ENCODE measurements around the gene WDR74. TPM values are rescaled to one million over a fixed set of nuclear protein-coding genes. Genes with fewer than 3 reads are reported as not detected.
A peak's percentile ranks its signal among the peaks of the same experiment; 100 is the strongest.

WDR74 gene
- total and polyA plus RNA-seq, 2 of the 13 experiments (the other 11 are each of a cell fraction or from before 2014, with no cell fraction given), result 77.0 to 83.3 TPM

DNA sequence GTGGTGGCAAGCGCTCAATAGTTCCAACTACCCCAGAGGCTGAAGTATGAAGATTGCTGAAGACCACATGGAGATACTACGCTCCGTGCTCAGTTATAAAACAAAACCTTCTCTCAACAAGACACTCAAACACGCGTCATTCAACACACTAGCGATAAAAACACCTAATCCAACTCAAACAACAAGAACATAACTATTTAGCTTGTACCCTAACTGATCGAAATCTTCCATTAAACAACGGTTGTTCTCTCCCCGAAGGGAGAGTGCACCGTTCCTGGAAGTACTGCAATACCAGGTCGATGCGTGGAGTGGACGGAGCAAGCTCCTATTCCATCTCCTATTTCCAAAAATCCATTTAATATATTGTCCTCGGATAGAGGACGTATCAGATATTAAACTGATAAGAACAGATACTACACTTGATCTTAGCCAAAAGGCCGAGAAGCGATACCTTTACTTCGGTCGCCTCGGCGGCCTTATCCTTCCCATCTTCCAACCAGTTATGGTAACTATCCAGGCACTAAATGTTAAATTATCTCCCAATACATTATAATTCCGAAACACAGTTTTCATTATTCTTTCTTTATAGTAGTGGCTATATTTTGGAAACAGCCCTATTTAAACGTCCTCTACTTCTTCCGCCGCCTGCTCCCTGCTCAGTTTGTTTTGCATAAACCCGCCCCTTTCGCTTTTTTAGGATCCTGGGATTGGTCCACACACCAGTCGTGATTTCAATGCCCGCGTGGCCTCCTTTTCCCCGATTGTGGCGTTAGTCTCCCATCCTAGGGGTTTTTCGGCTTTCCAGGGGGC, 2.2 kb upstream of the WDR74 start (continued):
- TF ChIP-seq KDM2A (CRISPR knock-in tag; IDR thresholded peaks at IDR 0.05; ENCODE audit: borderline replicate concordance, low read depth), result peak; percentile 6; the same call in 1 of the 2 replicates
- no peak for TF ChIP-seq ZNF644 (CRISPR knock-in tag; IDR thresholded peaks at IDR 0.05; ENCODE audit: low read depth)
- TF ChIP-seq IRF2 (CRISPR knock-in tag; IDR thresholded peaks at IDR 0.05), result peak; percentile 99
- TF ChIP-seq NFATC3 (CRISPR knock-in tag; IDR thresholded peaks at IDR 0.05), result no peak
- peak; percentile 91 for TF ChIP-seq THAP11 (CRISPR knock-in tag; IDR thresholded peaks at IDR 0.05)
- no peak; the same call in 1 of the 2 replicates for TF ChIP-seq ZNF230 (CRISPR knock-in tag; IDR thresholded peaks at IDR 0.05)
- no peak for TF ChIP-seq MATR3 (CRISPR knock-in tag; IDR thresholded peaks at IDR 0.05)
- peak; percentile 57 for TF ChIP-seq DR1 (CRISPR knock-in tag; IDR thresholded peaks at IDR 0.05)
- peak; percentile 68 for TF ChIP-seq NFYB (CRISPR knock-in tag; IDR thresholded peaks at IDR 0.05)
- peak; percentile 97 for TF ChIP-seq ZNF589 (CRISPR knock-in tag; conservative IDR thresholded peaks at IDR 0.05)
- TF ChIP-seq RFXANK (CRISPR knock-in tag; IDR thresholded peaks at IDR 0.05), result no peak; the same call in 1 of the 2 replicates
- TF ChIP-seq, protein P1, sequence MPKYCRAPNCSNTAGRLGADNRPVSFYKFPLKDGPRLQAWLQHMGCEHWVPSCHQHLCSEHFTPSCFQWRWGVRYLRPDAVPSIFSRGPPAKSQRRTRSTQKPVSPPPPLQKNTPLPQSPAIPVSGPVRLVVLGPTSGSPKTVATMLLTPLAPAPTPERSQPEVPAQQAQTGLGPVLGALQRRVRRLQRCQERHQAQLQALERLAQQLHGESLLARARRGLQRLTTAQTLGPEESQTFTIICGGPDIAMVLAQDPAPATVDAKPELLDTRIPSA (CRISPR knock-in tag; IDR thresholded peaks at IDR 0.05; ENCODE audit: borderline replicate concordance), result no peak
- TF ChIP-seq, protein P2, sequence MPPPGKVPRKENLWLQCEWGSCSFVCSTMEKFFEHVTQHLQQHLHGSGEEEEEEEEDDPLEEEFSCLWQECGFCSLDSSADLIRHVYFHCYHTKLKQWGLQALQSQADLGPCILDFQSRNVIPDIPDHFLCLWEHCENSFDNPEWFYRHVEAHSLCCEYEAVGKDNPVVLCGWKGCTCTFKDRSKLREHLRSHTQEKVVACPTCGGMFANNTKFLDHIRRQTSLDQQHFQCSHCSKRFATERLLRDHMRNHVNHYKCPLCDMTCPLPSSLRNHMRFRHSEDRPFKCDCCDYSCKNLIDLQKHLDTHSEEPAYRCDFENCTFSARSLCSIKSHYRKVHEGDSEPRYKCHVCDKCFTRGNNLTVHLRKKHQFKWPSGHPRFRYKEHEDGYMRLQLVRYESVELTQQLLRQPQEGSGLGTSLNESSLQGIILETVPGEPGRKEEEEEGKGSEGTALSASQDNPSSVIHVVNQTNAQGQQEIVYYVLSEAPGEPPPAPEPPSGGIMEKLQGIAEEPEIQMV (CRISPR knock-in tag; IDR thresholded peaks at IDR 0.05; ENCODE audit: low read depth), result no peak
- TF ChIP-seq NAIF1 (CRISPR knock-in tag; IDR thresholded peaks at IDR 0.05; ENCODE audit: borderline replicate concordance), result peak; percentile 85
- no peak for TF ChIP-seq MLLT10 (CRISPR knock-in tag; IDR thresholded peaks at IDR 0.05)
- TF ChIP-seq, protein P3, sequence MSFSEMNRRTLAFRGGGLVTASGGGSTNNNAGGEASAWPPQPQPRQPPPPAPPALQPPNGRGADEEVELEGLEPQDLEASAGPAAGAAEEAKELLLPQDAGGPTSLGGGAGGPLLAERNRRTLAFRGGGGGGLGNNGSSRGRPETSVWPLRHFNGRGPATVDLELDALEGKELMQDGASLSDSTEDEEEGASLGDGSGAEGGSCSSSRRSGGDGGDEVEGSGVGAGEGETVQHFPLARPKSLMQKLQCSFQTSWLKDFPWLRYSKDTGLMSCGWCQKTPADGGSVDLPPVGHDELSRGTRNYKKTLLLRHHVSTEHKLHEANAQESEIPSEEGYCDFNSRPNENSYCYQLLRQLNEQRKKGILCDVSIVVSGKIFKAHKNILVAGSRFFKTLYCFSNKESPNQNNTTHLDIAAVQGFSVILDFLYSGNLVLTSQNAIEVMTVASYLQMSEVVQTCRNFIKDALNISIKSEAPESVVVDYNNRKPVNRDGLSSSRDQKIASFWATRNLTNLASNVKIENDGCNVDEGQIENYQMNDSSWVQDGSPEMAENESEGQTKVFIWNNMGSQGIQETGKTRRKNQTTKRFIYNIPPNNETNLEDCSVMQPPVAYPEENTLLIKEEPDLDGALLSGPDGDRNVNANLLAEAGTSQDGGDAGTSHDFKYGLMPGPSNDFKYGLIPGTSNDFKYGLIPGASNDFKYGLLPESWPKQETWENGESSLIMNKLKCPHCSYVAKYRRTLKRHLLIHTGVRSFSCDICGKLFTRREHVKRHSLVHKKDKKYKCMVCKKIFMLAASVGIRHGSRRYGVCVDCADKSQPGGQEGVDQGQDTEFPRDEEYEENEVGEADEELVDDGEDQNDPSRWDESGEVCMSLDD (CRISPR knock-in tag; IDR thresholded peaks at IDR 0.05; ENCODE audit: borderline replicate concordance), result peak; percentile 75
- TF ChIP-seq ZSCAN21 (CRISPR knock-in tag; IDR thresholded peaks at IDR 0.05; ENCODE audit: borderline replicate concordance), result peak; percentile 81; the same call in 1 of the 2 replicates
- TF ChIP-seq ZNF780A (CRISPR knock-in tag; IDR thresholded peaks at IDR 0.05), result peak; percentile 98
- no peak for TF ChIP-seq ASH2L (IDR thresholded peaks at IDR 0.05; ENCODE audit: insufficient read length, low read depth, low read length)
- TF ChIP-seq SP5 (CRISPR knock-in tag; IDR thresholded peaks at IDR 0.05; ENCODE audit: borderline replicate concordance, low read depth), result peak; percentile 55; the same call in 1 of the 2 replicates
- TF ChIP-seq ZNF143 (CRISPR knock-in tag; IDR thresholded peaks at IDR 0.05), result peak; percentile 75
- TF ChIP-seq PCBP2 (optimal IDR thresholded peaks at IDR 0.05; ENCODE audit: low read depth, low read length, poor library complexity, severe bottlenecking), result no peak
- no peak for TF ChIP-seq U2AF1 (optimal IDR thresholded peaks at IDR 0.05; ENCODE audit: low read depth, low read length)

Measured in HepG2 (cell line).